Sigmoid colon (tissue), 7 donors: ENCODE data around the gene CCDC61. TPM values are rescaled to one million over a fixed set of nuclear protein-coding genes. Genes with fewer than 3 reads are reported as not detected.
A peak's percentile ranks its signal among the peaks of the same experiment; 100 is the strongest.

Experiments used
- DNase-seq: peaks from one replicate; pipeline ENCODE4 v3.0.0-alpha.2; 2019
- H3K27ac ChIP-seq, 4 donors: fragments of 200-600 bp; sonication (generic); one replicate each; pipeline ENCODE4 v1.5.1; 2016 to 2019; ENCODE audit warnings: mild to moderate bottlenecking in 1 of 4
- H3K27me3 ChIP-seq, 3 donors: fragments of 200-600 bp; sonication (generic); one replicate each; pipeline ENCODE4 v1.5.1; 2019; ENCODE audit warnings: mild to moderate bottlenecking in 1 of 3
- H3K36me3 ChIP-seq, 4 donors: fragments of 200-600 bp; sonication (generic); one replicate each; pipeline ENCODE4 v1.5.1; 2016 to 2019
- H3K4me1 ChIP-seq, 4 donors: fragments of 200-600 bp; sonication (generic); one replicate each; pipeline ENCODE4 v1.5.1; 2017 to 2019
- H3K4me3 ChIP-seq, 4 donors: fragments of 200-600 bp; sonication (generic); one replicate each; pipeline ENCODE4 v1.5.1; 2017 to 2019; ENCODE audit warnings: mild to moderate bottlenecking in 2 of 4, moderate library complexity in 1 of 4
- H3K9me3 ChIP-seq, 4 donors: fragments of 200-600 bp in 3 of 4; sonication (generic) in 3 of 4; one replicate each; pipeline versions ENCODE4 v1.5.1 to v1.6.1; 2013 to 2019
- CTCF ChIP-seq, 4 experiments: fragments of 450-650 bp in 3 of 4; fragments of 200-600 bp in 1 of 4; IDR thresholded peaks; one replicate each; pipeline ENCODE4 v1.5.1; 2016 to 2019; ENCODE audit warnings: antibody characterized with exemption in 4 of 4, mild to moderate bottlenecking in 3 of 4, moderate library complexity in 2 of 4
- EP300 ChIP-seq, 4 donors: sonication (generic); formaldehyde crosslinking; IDR thresholded peaks; one replicate each; pipeline ENCODE4 v1.6.1; 2017; ENCODE audit warnings: antibody characterized with exemption in 4 of 4
- POLR2A ChIP-seq, 2 donors: fragments of 450-650 bp; IDR thresholded peaks; one replicate each; pipeline ENCODE4 v1.6.1; 2016; ENCODE audit warnings: antibody characterized with exemption in 2 of 2, mild to moderate bottlenecking in 2 of 2, moderate library complexity in 2 of 2
- POLR2AphosphoS5 ChIP-seq, 4 donors: sonication (generic); formaldehyde crosslinking; IDR thresholded peaks; one replicate each; pipeline ENCODE4 v1.6.1; 2017; ENCODE audit warnings: antibody characterized with exemption in 4 of 4
- WGBS, 2 donors: extraction: QIAGEN DNeasy Blood & Tissue Kit; methylation state at CpG; one replicate each; pipeline ENCODE4 v1.1.7; 2013; 5-methylcytosine and 5-hydroxymethylcytosine counted together
- intact Hi-C: fragments of 100-400 bp; cut with DNase I; formaldehyde crosslinking; loops from one replicate; pipeline ENCODE4 v1.15.1; 2023
- polyA plus RNA-seq, 3 donors: library from polyadenylated mRNA; stranded (reverse); fragments of 200-250 nt; gene quantifications; one replicate each; pipeline ENCODE4 v1.2.3, GENCODE V29; 2013
- total RNA-seq, 4 donors: library from RNA; depleted of rRNA; stranded (reverse); fragments of >200 nt; gene quantifications; one replicate each; pipeline ENCODE4 v1.1.0, GENCODE V29; 2016
- donor health status: healthy with polysubstance abuse.
- donor health status: Bipolar disorder and iron deficiency.
- donor health status: healthy.

Gene CCDC61
- total and polyA plus RNA-seq, 7 donors: 5.0 to 16.3 (median 10.6) TPM

GRCh38 chr19:46009530-46010510 lies 14.6 kb downstream of the CCDC61 start:
- H3K4me3 ChIP-seq: no peak overlapping the region
- intact Hi-C loops: no loop called here
- peaks cover 8 to 37% (median 33%) of the 10 kb centered on the region in 3 donors for H3K27me3 ChIP-seq
- 58 to 71% methylated on average over 28 of the region's 28 CpGs for WGBS, 2 donors
- H3K27ac ChIP-seq: no peak overlapping the region
- no peak for TF ChIP-seq POLR2A (IDR thresholded peaks at IDR 0.05)
- TF ChIP-seq CTCF (IDR thresholded peaks at IDR 0.05): peak; percentile 59 to 92 (median 63)
- peaks cover 0 to 4% (median 4%) of the 10 kb centered on the region in 4 donors for H3K4me1 ChIP-seq
- H3K9me3 ChIP-seq: no peaks in the 10 kb centered on the region
- peaks cover 0 to 27% (median 0%) of the 10 kb centered on the region in 4 donors for H3K36me3 ChIP-seq
- DNase-seq: peak; percentile 74

- TF ChIP-seq EP300 (IDR thresholded peaks at IDR 0.05) (no peak), POLR2AphosphoS5 (IDR thresholded peaks at IDR 0.05) (no peak), CTCF (IDR thresholded peaks at IDR 0.05) (no peak), POLR2A (IDR thresholded peaks at IDR 0.05) (no peak)
- H3K4me1 ChIP-seq: peaks cover 0 to 26% (median 22%) of the 10 kb centered on the region in 4 donors
- intact Hi-C loops: no loop called here
- peaks cover 23 to 56% (median 49%) of the 10 kb centered on the region in 3 donors for H3K27me3 ChIP-seq
- no peak overlapping the region for H3K27ac ChIP-seq
- 15 to 44% methylated on average over 8 of the region's 8 CpGs for WGBS, 2 donors
- no peaks in the 10 kb centered on the region for H3K9me3 ChIP-seq
- H3K4me3 ChIP-seq: peak overlapping the region in 1 of 4 donors; percentile 62
- H3K36me3 ChIP-seq: peaks cover 0 to 8% (median 0%) of the 10 kb centered on the region in 4 donors
- DNase-seq: no peak
These were observed 19.3 kb downstream of the CCDC61 start for GRCh38 chr19:46014534-46014933.

GRCh38 chr19:46014941-46015686 lies 19.8 kb downstream of the CCDC61 start:
- intact Hi-C loops: loop anchor here (5.0 kb wide), 1 partner anchor 153 kb away; the partner anchor contains the start of genes FOXA3 and SYMPK
- DNase-seq: no peak
- H3K4me3 ChIP-seq: peak overlapping the region in 2 of 4 donors; percentile 61 to 62
- no peaks in the 10 kb centered on the region for H3K9me3 ChIP-seq
- TF ChIP-seq POLR2AphosphoS5 (IDR thresholded peaks at IDR 0.05): peak in 1 of 4 donors; percentile 13
- TF ChIP-seq EP300 (IDR thresholded peaks at IDR 0.05): no peak
- H3K27me3 ChIP-seq: peaks cover 23 to 56% (median 49%) of the 10 kb centered on the region in 3 donors
- peaks cover 0 to 26% (median 22%) of the 10 kb centered on the region in 4 donors for H3K4me1 ChIP-seq
- H3K27ac ChIP-seq: no peak overlapping the region
- WGBS, 2 donors: 5 to 7% methylated on average over 74 of the region's 74 CpGs
- H3K36me3 ChIP-seq: peaks cover 0 to 8% (median 0%) of the 10 kb centered on the region in 4 donors

- WGBS, 2 donors: 2 to 3% methylated on average over 63 of the region's 63 CpGs
- peaks cover 0 to 26% (median 22%) of the 10 kb centered on the region in 4 donors for H3K4me1 ChIP-seq
- H3K4me3 ChIP-seq: peak overlapping the region; percentile 39 to 62 (median 62)
- no peak for DNase-seq
- TF ChIP-seq EP300 (IDR thresholded peaks at IDR 0.05): no peak
- TF ChIP-seq POLR2A (IDR thresholded peaks at IDR 0.05): no peak
- no peak for TF ChIP-seq POLR2AphosphoS5 (IDR thresholded peaks at IDR 0.05)
- TF ChIP-seq CTCF (IDR thresholded peaks at IDR 0.05): no peak
- H3K36me3 ChIP-seq: peaks cover 0 to 3% (median 0%) of the 10 kb centered on the region in 4 donors
- H3K27ac ChIP-seq: no peak overlapping the region
- H3K9me3 ChIP-seq: no peaks in the 10 kb centered on the region
- H3K27me3 ChIP-seq: peaks cover 23 to 56% (median 49%) of the 10 kb centered on the region in 3 donors
- intact Hi-C loops: loop anchor here (5.0 kb wide), 1 partner anchor 154 kb away; the partner anchor contains the start of genes FOXA3 and SYMPK
These were observed 20.6 kb downstream of the CCDC61 start for GRCh38 chr19:46015687-46016425.
